Hepatocyte (in vitro differentiated cells): Measurements from ENCODE around the gene PPDPF.

ENCODE experiments used
- CTCF ChIP-seq: fragments of 200-600 bp; sonication (generic); IDR thresholded peaks from 2 replicates; pipeline ENCODE4 v1.5.1; 2016; ENCODE audit warnings: antibody characterized with exemption, mild to moderate bottlenecking; ENCODE audit not compliant: poor library complexity
- EZH2 ChIP-seq: fragments of 200-600 bp; sonication (generic); IDR thresholded peaks from 2 replicates; pipeline ENCODE4 v1.6.1; 2016; ENCODE audit warnings: antibody characterized with exemption, mild to moderate bottlenecking, borderline replicate concordance

GRCh38 chr20:63539092-63539430 lies 18.5 kb downstream of the PPDPF start:
- TF ChIP-seq CTCF (no peak), EZH2 (no peak)
